Endometrial microvascular endothelial cells (primary cell): ENCODE results near the gene TNIP2. TPM values are rescaled to one million over a fixed set of nuclear protein-coding genes. Genes with fewer than 3 reads are reported as not detected.

Experiments used
- in situ Hi-C: cut with HindIII; loops from 2 replicates; pipeline ENCODE4 v1.10.0; 2017; ENCODE audit warnings: low sequenced_read_pairs, low pct_unique_long_range_greater_than_20kb; ENCODE audit errors: inconsistent ontology term
- total RNA-seq: library from RNA; depleted of rRNA; stranded (reverse); fragments of >200 nt; gene quantifications from one replicate; pipeline ENCODE4 v1.2.3, GENCODE V29; 2015; ENCODE audit errors: inconsistent ontology term

Gene TNIP2
- total RNA-seq, 1 donor from 2014 or later, result 71.0 TPM

- in situ Hi-C loops, result no loop called here
Observed at GRCh38 chr4:2794486-2795299, 38.6 kb upstream of the TNIP2 start.

DNA sequence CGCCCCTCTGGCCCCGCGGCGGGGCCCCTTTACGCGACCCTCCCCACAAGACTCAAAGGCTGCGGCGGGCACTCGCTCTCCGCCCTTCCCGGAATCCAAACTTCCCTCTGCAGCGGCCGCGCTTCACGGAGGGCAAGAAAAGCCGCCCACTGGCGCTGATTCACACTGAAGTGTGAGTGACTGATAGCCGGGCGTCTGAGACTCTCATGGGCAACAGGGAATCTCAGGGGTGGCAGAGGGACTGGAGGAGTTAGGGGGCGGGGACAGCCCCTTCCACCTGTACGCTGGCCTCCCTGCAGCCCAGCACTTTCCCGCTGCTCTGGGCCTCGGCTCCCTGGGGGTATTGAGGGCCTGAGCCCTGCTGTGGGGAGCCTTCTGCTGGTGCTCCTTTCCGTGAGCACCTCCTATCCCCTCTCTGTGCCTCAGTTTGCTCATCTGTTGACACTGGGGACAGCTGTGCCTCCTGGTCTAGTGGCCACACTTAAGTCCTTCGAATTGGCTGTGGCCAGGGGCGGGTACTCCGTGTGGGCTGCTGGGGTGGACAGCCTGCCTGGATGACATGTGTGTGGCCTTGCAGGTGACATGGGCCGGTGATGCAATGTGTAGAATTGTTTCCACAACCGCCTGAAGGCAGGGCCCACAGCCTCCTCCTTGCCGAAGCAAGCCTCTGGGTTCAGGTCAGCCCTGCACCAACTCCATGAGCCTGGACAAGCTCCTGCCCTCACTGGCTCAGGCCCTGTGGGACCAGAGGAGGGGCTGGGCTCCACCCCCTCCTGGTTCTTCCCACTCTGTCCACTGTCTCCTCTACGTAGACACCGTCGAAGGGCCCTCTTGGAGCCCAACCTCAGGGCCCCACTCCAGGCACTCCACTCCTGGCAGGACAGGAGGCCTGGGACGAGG, 37.7 kb upstream of the TNIP2 start:
- in situ Hi-C loops, result no loop called here

DNA sequence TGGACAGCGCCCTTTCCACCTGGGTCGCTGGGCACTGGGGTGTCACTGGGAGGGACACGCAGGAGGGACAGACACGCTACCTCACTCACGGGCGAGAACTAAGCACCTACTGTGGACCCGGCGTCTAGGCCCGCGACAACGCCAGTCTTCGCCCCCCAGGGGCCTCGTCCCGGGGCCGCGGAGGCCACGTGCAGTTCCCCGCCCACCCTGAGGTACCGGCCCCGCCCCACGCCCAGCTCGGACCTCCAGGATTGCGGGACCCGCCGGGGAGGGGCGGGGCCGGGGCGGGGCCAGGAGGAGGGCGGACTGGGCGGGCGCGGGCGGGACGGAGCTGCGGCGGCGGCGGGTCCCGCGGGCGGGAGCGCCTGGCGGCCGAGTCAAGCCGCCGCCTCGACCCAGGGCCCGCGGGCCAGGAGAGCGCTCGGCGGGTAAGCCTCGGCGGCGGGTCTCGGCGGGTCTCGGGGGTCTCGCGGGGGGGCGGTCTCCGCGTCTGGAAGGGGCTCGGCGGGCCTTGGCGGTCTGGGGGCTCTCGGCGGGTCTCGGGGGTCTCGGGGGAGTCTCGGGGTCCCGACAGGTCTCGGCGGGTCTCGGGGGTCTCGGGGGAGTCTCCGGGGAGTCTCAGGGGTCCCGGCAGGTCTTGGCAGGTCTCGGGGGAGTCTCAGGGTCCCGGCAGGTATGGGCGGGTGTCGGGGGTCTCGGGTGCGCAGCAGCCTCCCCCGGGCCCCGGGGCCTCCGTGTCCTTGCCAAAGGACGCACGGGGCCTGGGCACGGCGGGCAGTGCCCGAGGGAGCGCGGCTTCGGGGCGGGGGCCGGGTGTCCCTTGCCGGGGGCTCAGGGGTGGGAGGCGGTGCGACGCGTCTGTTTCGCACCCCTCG, 36.8 kb upstream of the TNIP2 start, which contains the start of gene SH3BP2:
TSS of gene SH3BP2 (plus strand) at position 375 of the 875 bp plus-strand sequence. CDS start 27,533 bp downstream, outside the sequence.
- in situ Hi-C loops, result no loop called here

GRCh38 chr4:2792396-2792710, 36.2 kb upstream of the TNIP2 start:
- in situ Hi-C loops, result no loop called here

DNA sequence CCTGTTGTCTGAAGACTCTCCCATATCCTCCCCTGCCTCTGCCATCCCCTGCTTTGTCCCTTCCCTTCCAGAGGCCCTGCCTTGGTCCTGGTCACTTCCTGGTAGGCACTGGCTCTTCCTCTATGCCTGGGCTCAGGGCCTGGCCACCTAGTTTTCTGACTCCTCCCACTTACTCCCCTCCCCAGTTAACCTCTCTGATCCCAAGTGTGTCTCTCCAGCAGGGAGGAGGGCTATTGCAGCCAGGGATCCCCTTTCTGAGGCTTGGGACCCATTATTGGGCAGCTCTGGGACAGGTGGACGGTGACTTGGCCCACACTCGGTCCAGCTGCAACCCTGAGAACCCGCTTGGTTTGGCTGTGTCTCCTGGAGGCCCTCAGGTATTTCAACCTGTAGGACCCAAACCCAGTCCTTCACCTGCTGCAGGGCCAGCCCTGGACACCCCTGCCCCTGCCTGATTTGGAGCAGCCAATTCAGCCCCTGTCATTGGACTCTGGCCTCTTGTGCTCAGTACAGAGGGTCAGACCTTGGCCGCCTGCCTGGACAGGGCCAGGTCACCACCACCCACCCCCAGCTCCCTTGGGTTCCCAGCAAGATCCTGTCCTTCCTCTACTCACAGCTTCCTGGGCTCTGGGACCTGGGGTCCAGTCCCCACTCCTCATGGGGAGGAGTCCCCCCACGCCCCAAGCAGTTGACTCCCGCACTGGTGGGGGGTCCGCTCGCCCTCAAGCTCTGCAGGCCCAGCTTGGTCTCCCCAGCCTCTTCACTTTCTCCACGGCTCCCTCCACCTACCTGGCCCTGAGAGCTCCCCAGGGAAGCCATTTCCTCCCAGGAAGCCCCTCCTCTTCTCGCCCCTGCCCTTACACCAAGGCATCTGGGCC, 35.6 kb upstream of the TNIP2 start:
- in situ Hi-C loops, result no loop called here

- in situ Hi-C loops, result no loop called here
Observed at GRCh38 chr4:2790583-2791517, 34.7 kb upstream of the TNIP2 start.

DNA sequence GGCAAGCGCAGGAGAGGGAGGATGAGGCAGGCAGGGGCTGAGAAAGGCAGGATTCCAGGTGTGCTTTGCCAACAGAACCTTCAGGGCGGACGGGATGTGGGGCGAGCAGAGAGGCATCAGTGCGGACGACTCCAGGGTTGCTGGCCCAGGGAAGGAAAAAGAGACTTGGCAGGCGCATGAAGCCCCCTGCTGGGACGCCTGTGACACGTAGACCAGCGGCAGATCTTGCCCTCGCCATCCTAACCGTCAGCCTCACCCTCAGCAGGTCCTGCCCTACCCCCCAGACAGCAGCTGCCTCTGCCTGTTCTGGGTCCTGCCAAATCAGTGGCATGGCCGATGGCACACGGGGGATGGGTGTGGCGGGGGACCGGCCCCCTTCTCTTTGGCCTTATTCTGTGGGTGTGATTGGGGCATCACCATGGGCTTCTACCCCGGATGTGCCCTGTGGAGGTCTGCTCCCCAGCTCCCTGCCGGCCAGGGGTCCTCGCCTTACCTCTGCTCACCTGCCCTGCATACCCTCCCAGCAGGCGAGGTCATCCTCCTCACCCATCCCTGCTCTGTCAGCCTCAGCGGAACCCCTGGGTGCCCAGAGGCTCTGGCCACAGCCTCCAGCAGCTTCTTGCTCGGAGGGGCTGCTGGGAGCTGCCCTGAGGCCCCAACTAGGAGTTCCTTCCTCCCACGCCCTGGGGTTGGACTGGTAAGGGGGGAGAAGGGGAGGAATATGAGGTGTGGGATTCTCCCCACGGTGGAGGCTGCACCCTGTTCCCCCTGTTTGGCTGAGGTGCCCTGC, 33.9 kb upstream of the TNIP2 start:
- in situ Hi-C loops, result no loop called here

DNA sequence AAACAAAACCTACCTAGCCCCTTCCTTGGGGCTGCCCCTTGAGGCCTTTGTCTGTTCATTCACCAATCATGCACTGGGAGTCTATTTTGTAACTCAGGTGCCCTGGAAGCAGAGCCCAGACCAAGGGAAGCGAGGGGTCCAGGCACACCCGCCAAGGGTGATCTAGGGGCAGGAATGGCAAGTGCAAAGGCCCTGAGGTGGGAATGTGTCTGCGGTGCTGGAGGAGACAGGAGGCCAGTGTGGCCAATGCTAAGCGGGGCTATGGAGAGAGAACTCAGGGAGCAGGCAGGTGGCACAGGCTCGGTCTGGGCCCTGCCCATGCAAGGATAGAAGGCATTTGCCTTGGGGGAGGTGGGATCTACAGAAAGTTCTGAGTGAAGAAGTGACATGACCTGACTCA, 33.2 kb upstream of the TNIP2 start:
- in situ Hi-C loops, result no loop called here

- in situ Hi-C loops, result no loop called here
Observed at GRCh38 chr4:2788532-2789103, 32.5 kb upstream of the TNIP2 start.

DNA sequence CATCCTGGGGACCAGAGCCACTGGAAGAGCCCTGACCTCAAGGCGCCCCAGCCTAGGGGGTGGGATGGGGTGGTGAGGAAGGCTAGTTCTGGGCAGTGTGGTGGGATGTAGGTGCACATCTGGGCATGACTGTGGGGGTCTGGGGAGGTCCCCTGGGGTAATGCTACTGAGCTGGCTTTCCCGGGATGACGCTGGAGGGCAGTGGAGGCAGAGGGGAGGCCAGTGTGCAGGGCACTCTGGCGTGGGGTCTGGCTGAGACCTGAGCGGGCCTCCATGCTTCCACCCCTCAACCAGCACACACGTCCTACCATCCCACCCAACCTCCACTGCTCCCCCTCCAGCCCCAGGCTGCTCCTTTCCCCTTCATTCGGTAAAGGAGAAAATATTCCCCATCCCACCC, 32.0 kb upstream of the TNIP2 start:
- in situ Hi-C loops, result no loop called here

GRCh38 chr4:2787230-2788100, 31.3 kb upstream of the TNIP2 start:
- in situ Hi-C loops, result no loop called here

- in situ Hi-C loops, result no loop called here
Observed at GRCh38 chr4:2786794-2787229, 30.7 kb upstream of the TNIP2 start.

DNA sequence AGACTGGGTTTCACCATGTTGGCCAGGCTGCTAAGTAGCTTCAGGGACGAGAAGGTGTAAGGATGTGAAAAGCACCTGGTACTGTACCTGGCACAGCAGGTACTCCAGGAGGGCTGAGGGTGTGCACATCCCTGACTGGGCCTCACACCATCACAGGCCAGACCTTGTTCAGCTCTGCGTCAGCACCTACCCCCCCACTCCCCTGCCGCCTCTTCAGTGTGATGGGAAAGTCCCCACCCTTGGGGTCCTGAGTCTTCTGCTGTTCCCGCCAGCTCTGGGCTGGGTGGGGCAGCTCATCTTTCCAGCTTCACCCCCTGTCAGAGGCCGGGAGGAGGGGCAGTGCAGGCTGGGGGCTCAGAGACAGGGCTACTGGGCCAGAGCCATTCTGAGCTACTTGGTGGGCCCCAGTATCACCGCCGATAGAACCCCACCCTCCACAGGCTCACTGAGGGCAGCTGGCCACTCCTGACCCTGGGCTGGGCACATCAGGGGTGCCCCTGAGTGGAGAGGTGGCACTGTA, 30.1 kb upstream of the TNIP2 start:
- in situ Hi-C loops, result no loop called here

- in situ Hi-C loops, result no loop called here
Observed at GRCh38 chr4:2785613-2786012, 29.5 kb upstream of the TNIP2 start.

- in situ Hi-C loops, result no loop called here
Observed at GRCh38 chr4:2783790-2784189, 27.7 kb upstream of the TNIP2 start.
